Activated T-helper 2 cell treated with anti-CD3 and anti-CD28 coated beads, Interferon-gamma antibody, Interleukin-2, Interleukin-4, amounts not matched to agents 10 μg/mL and 5 μg/mL and 100 μg/mL, durations not matched to agents 14 hours and 24 hours and 36 hours (primary cell): ENCODE measurements around the gene MAVS. TPM values are rescaled to one million over a fixed set of nuclear protein-coding genes. Genes with fewer than 3 reads are reported as not detected.
"Not testable (repeated sequence)": the region's sequence is repeated elsewhere in the genome, so short reads cannot be mapped to it uniquely, and the experiment has no call there.

Experiments
- DNase-seq: peaks from one replicate; pipeline ENCODE4 v3.0.0; 2021; ENCODE audit warnings: low spot score
- H3K27ac Mint-ChIP-seq: one replicate; pipeline ENCODE4 v1.8.0; 2021; ENCODE audit warnings: mixed read lengths
- H3K27me3 Mint-ChIP-seq: one replicate; pipeline ENCODE4 v1.8.0; 2021; ENCODE audit warnings: low read depth, mixed read lengths
- H3K36me3 Mint-ChIP-seq: one replicate; pipeline ENCODE4 v1.8.0; 2021; ENCODE audit warnings: low read depth, mixed read lengths
- H3K4me1 Mint-ChIP-seq: one replicate; pipeline ENCODE4 v1.8.0; 2021; ENCODE audit warnings: low read depth, mixed read lengths
- H3K4me3 Mint-ChIP-seq: one replicate; pipeline ENCODE4 v1.8.0; 2021; ENCODE audit warnings: low read depth, mild to moderate bottlenecking, moderate library complexity, mixed read lengths
- H3K9me3 Mint-ChIP-seq: one replicate; pipeline ENCODE4 v1.8.0; 2021; ENCODE audit warnings: mixed read lengths
- intact Hi-C: fragments of 100-400 bp; cut with micrococcal nuclease; formaldehyde crosslinking; loops from one replicate; pipeline ENCODE4 v1.15.1; 2023
- total RNA-seq: library from RNA; stranded (reverse); gene quantifications from 2 replicates; pipeline ENCODE4 v1.2.3, GENCODE V29; 2022

Gene MAVS
- total RNA-seq, 1 donor from 2014 or later = 41.0 TPM

- no peaks in the 10 kb centered on the region for H3K27me3 Mint-ChIP-seq
- DNase-seq = no peak
- peak overlapping the region; percentile 87 for H3K27ac Mint-ChIP-seq
- peak overlapping the region; percentile 78 for H3K4me3 Mint-ChIP-seq
- no peaks in the 10 kb centered on the region for H3K9me3 Mint-ChIP-seq
- peaks cover 13% of the 10 kb centered on the region for H3K36me3 Mint-ChIP-seq
- H3K4me1 Mint-ChIP-seq = peaks cover 34% of the 10 kb centered on the region
- intact Hi-C loops = loop anchor here (1.0 to 10.0 kb wide), 7 partner anchors 8 to 265 kb away; partner anchors contain the start of genes CDC25B, CENPB, MAVS and PANK2
These were observed 27.1 kb upstream of the MAVS start for GRCh38 chr20:3819411-3820047.

- H3K9me3 Mint-ChIP-seq = no peaks in the 10 kb centered on the region
- peak; percentile 91 for DNase-seq
- no peaks in the 10 kb centered on the region for H3K27me3 Mint-ChIP-seq
- intact Hi-C loops = loop anchor here (1.0 kb wide), 6 partner anchors 9 to 69 kb away; partner anchors contain the start of genes CDC25B, CENPB, MAVS and PANK2
- peak within 1 kb of the TSS; percentile 94 for H3K27ac Mint-ChIP-seq
- peak within 1 kb of the TSS; percentile 89 for H3K4me3 Mint-ChIP-seq
- H3K36me3 Mint-ChIP-seq = peaks cover 19% of the 10 kb centered on the region
- H3K4me1 Mint-ChIP-seq = peaks cover 32% of the 10 kb centered on the region
These were observed 26.4 kb upstream of the MAVS start, which contains the start of gene AP5S1 for GRCh38 chr20:3820048-3820900. Gene AP5S1, plus strand, starts transcription at chr20:3820547. Its CDS starts 1,571 bp downstream, at chr20:3822118.

GRCh38 chr20:3820901-3821727, 25.5 kb upstream of the MAVS start:
- no peak for DNase-seq
- no peaks in the 10 kb centered on the region for H3K9me3 Mint-ChIP-seq
- intact Hi-C loops = loop anchor here (1.0 kb wide), 6 partner anchors 10 to 68 kb away; partner anchors contain the start of genes CDC25B, CENPB, MAVS and PANK2
- peak overlapping the region; percentile 89 for H3K4me3 Mint-ChIP-seq
- peaks cover 25% of the 10 kb centered on the region for H3K4me1 Mint-ChIP-seq
- no peaks in the 10 kb centered on the region for H3K27me3 Mint-ChIP-seq
- H3K27ac Mint-ChIP-seq = peak overlapping the region; percentile 94
- peaks cover 21% of the 10 kb centered on the region for H3K36me3 Mint-ChIP-seq

GRCh38 chr20:3821996-3822395, 24.6 kb upstream of the MAVS start:
- H3K9me3 Mint-ChIP-seq = no peaks in the 10 kb centered on the region
- H3K4me1 Mint-ChIP-seq = peaks cover 18% of the 10 kb centered on the region
- H3K27ac Mint-ChIP-seq = peak overlapping the region; percentile 94
- DNase-seq = no peak
- peak overlapping the region; percentile 89 for H3K4me3 Mint-ChIP-seq
- intact Hi-C loops = no loop called here
- no peaks in the 10 kb centered on the region for H3K27me3 Mint-ChIP-seq
- H3K36me3 Mint-ChIP-seq = peaks cover 25% of the 10 kb centered on the region

GRCh38 chr20:3823881-3824280, 22.8 kb upstream of the MAVS start:
- no peak for DNase-seq
- peaks cover 26% of the 10 kb centered on the region for H3K36me3 Mint-ChIP-seq
- H3K9me3 Mint-ChIP-seq = no peaks in the 10 kb centered on the region
- intact Hi-C loops = no loop called here
- H3K4me1 Mint-ChIP-seq = peaks cover 12% of the 10 kb centered on the region
- H3K4me3 Mint-ChIP-seq = no peak overlapping the region
- no peak overlapping the region for H3K27ac Mint-ChIP-seq
- no peaks in the 10 kb centered on the region for H3K27me3 Mint-ChIP-seq

- Mint-ChIP-seq H3K9me3 (no peaks in the 10 kb centered on the region), H3K4me1 (peaks cover 5% of the 10 kb centered on the region), H3K27me3 (no peaks in the 10 kb centered on the region), H3K36me3 (peaks cover 26% of the 10 kb centered on the region), H3K4me3 (no peak overlapping the region), H3K27ac (no peak overlapping the region)
- no peak for DNase-seq
- intact Hi-C loops = no loop called here
These were observed 21.1 kb upstream of the MAVS start for GRCh38 chr20:3825526-3825925.

- peaks cover 26% of the 10 kb centered on the region for H3K36me3 Mint-ChIP-seq
- H3K27me3 Mint-ChIP-seq = no peaks in the 10 kb centered on the region
- intact Hi-C loops = no loop called here
- H3K4me3 Mint-ChIP-seq = no peak overlapping the region
- DNase-seq = no peak
- H3K27ac Mint-ChIP-seq = no peak overlapping the region
- peaks cover 5% of the 10 kb centered on the region for H3K4me1 Mint-ChIP-seq
- H3K9me3 Mint-ChIP-seq = no peaks in the 10 kb centered on the region
These were observed 20.2 kb upstream of the MAVS start for GRCh38 chr20:3826420-3826819.

GRCh38 chr20:3828798-3829197, 17.8 kb upstream of the MAVS start:
- no peaks in the 10 kb centered on the region for H3K9me3 Mint-ChIP-seq
- H3K27me3 Mint-ChIP-seq = no peaks in the 10 kb centered on the region
- no peak overlapping the region for H3K4me3 Mint-ChIP-seq
- no peak overlapping the region for H3K27ac Mint-ChIP-seq
- H3K36me3 Mint-ChIP-seq = peaks cover 13% of the 10 kb centered on the region
- H3K4me1 Mint-ChIP-seq = no peaks in the 10 kb centered on the region
- intact Hi-C loops = no loop called here
- no peak for DNase-seq

GRCh38 chr20:3829891-3830290, 16.7 kb upstream of the MAVS start:
- H3K9me3 Mint-ChIP-seq, H3K4me1 Mint-ChIP-seq, intact Hi-C loops, H3K27ac Mint-ChIP-seq, H3K27me3 Mint-ChIP-seq, H3K4me3 Mint-ChIP-seq, DNase-seq: not testable (repeated sequence)
- peaks cover 12% of the 10 kb centered on the region for H3K36me3 Mint-ChIP-seq

GRCh38 chr20:3836132-3836531, 10.5 kb upstream of the MAVS start:
- no peaks in the 10 kb centered on the region for H3K9me3 Mint-ChIP-seq
- peaks cover 11% of the 10 kb centered on the region for H3K4me1 Mint-ChIP-seq
- no peak overlapping the region for H3K27ac Mint-ChIP-seq
- intact Hi-C loops = no loop called here
- no peaks in the 10 kb centered on the region for H3K27me3 Mint-ChIP-seq
- H3K36me3 Mint-ChIP-seq = no peaks in the 10 kb centered on the region
- no peak for DNase-seq
- H3K4me3 Mint-ChIP-seq = no peak overlapping the region

- intact Hi-C loops = no loop called here
- Mint-ChIP-seq H3K27ac (no peak overlapping the region), H3K27me3 (no peaks in the 10 kb centered on the region), H3K9me3 (no peaks in the 10 kb centered on the region), H3K4me3 (no peak overlapping the region), H3K36me3 (no peaks in the 10 kb centered on the region), H3K4me1 (peaks cover 11% of the 10 kb centered on the region)
- DNase-seq = no peak
These were observed 7.3 kb upstream of the MAVS start for GRCh38 chr20:3839328-3839727.

- H3K27ac Mint-ChIP-seq, H3K9me3 Mint-ChIP-seq, H3K27me3 Mint-ChIP-seq, H3K36me3 Mint-ChIP-seq, intact Hi-C loops, H3K4me3 Mint-ChIP-seq, DNase-seq: not testable (repeated sequence)
- peaks cover 11% of the 10 kb centered on the region for H3K4me1 Mint-ChIP-seq
These were observed 6.4 kb upstream of the MAVS start for GRCh38 chr20:3840201-3840600.
